Epithelial cell of proximal tubule (primary cell): Measurements from ENCODE around the gene SLX9. TPM values are rescaled to one million over a fixed set of nuclear protein-coding genes. Genes with fewer than 3 reads are reported as not detected.

Source experiments
- DNase-seq: peaks from one replicate; pipeline ENCODE4 v3.0.0-alpha.2; 2011; ENCODE audit warnings: low read depth
- H3K4me3 ChIP-seq: 2 replicates; pipeline ENCODE4 v1.5.1; 2011; ENCODE audit warnings: low read depth, mild to moderate bottlenecking, low read length
- total RNA-seq: library from RNA; depleted of rRNA; stranded (reverse); fragments of >200 nt; gene quantifications from 2 replicates; pipeline ENCODE4 v1.2.3, GENCODE V29; 2015
- TF ChIP-seq, protein P1 (sequence below): conservative IDR thresholded peaks from 2 replicates; pipeline ENCODE4 v1.5.1; 2012; ENCODE audit warnings: low read depth, mild to moderate bottlenecking, low read length

The SLX9 gene
- total RNA-seq, 1 donor from 2014 or later, result 52.1 TPM

DNA sequence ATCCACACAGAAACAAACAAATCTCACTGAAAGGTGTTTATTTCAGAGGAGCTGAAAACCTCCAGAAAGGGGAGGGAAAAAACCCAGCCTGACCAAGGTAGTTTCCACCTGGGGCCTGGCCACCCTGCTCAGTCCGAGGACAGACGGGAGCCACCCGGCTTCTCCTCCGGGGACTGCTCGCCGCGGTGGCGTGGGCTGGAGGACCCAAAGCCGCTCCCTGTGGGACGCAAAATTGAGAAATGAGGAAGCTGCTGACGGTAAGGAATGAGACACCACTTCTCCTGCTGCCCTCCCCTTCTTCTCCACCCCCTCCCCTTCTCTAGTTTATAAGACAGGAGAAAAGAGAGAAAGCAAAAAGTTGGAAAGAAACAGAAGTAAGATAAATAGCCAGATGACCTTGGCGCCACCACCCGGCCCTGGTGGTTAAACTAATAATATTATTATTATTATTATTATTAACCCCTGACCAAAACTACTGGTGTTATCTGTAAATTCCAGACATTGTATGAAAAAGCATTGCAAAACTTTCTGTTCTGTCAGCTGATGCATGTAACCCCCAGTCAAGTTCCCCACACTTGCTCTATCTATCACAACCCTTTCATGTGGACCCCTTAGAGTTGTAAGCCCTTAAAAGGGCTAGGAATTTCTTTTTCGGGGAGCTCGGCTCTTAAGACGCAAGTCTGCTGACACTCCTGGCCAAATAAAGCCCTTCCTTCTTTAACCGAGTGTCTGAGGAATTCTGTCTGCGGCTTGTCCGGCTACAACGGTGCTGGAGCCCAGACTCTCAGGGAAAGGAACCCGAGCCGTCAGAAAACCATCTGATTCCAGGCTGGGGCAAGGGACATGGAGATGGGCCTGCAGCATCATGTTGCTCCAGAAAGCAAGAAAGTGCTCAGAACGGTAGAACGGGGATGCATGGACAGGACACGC, 31.6 kb upstream of the SLX9 start:
- H3K4me3 ChIP-seq, result no peak overlapping the region
- no peak for DNase-seq
- TF ChIP-seq, protein P1, sequence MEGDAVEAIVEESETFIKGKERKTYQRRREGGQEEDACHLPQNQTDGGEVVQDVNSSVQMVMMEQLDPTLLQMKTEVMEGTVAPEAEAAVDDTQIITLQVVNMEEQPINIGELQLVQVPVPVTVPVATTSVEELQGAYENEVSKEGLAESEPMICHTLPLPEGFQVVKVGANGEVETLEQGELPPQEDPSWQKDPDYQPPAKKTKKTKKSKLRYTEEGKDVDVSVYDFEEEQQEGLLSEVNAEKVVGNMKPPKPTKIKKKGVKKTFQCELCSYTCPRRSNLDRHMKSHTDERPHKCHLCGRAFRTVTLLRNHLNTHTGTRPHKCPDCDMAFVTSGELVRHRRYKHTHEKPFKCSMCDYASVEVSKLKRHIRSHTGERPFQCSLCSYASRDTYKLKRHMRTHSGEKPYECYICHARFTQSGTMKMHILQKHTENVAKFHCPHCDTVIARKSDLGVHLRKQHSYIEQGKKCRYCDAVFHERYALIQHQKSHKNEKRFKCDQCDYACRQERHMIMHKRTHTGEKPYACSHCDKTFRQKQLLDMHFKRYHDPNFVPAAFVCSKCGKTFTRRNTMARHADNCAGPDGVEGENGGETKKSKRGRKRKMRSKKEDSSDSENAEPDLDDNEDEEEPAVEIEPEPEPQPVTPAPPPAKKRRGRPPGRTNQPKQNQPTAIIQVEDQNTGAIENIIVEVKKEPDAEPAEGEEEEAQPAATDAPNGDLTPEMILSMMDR, result no peak

DNA sequence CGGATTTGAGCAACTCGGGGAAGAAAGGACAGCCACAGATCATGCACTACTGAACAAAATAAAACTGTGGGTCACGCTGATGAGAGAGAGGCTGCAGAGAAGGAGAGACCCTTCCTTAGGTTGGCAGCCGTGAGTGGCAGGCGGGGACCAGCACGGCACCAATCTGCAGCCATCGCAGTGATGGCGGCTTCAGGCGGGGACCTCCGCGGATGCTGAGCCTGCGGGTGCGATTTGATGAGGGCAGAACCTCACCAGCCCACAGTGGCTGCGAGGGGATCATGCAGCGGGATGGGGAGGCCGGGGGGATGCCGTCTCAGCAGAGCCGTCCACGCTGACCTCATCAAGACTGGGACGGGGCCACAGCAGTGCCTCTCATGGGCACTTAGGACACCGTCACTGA, 30.9 kb upstream of the SLX9 start:
- H3K4me3 ChIP-seq, result no peak overlapping the region
- TF ChIP-seq, protein P1, result no peak
- no peak for DNase-seq

DNA sequence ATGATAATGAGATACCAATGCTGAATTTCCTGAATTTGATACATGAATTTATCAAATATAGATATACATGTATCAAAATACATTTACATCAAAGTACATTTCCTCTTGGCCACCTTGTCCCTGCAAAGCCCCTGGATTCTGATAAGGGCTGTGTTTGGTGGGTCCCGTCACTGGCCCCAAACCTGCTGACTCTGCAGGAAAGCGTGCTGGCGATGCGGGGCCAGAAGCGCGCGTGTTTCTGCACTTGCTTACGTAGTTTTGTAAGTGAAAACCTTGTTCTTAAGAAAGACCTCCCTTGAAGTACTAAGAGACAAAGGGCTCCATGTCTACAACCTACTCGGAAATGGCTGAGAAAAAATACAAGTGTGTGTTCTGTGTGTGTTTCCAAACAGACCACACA, 30.1 kb upstream of the SLX9 start:
- H3K4me3 ChIP-seq, result no peak overlapping the region
- DNase-seq, result no peak
- TF ChIP-seq, protein P1, result no peak

DNA sequence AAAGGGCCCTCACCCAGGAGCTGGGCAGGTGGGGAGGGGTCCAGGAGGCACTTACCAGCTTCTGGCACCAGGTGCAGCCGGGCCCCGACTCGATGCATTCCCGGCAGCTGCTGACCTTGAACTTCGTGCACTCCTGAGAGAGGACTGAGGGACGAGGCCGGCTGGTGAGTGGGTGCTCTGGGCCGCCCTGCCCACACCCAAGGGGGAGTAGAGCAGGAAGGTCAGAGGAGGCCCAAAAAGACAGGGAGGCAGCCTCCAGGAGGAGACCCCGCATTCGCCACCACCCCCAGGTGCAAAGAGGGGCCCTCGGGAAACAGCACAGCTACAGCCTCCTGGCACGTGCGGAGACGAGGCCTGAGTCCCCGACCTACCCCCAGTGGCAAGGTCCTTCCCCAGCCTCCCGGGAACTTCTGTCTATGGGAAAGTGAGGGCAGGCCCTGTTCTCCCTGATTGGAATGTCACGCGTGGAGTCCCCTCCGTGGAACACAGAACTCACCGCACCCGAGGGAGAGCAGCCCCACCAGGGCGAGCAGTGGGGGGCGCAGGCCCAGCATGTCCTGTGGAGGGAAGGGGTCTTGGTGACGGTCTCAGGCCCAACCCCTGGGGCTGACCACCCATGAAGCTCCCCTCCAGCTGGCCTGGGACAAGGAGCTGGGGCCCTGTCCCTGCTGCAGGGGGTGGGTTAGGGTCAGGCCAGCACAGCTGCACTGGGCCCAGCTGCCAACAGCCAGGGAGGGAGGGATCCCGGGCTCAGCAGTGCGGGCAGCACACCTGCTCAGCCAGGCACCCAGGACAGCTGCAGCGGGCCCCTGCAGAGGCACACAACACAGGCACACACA, 29.4 kb upstream of the SLX9 start:
- no peak for DNase-seq
- no peak overlapping the region for H3K4me3 ChIP-seq
- TF ChIP-seq, protein P1, result no peak

DNA sequence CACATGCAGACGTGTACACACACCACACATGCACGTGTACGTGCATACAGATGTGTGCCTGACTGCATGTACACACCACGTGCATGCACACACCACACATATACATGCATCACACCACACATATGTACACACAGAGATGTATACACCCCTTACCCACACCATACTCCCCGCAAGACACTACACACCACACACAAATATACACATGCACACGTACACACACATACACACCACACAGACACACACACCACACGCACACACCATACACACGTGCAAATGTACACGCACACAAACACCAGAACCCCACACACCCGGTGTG, 28.8 kb upstream of the SLX9 start:
- H3K4me3 ChIP-seq, result no peak overlapping the region
- no peak for DNase-seq
- TF ChIP-seq, protein P1, result no peak

DNA sequence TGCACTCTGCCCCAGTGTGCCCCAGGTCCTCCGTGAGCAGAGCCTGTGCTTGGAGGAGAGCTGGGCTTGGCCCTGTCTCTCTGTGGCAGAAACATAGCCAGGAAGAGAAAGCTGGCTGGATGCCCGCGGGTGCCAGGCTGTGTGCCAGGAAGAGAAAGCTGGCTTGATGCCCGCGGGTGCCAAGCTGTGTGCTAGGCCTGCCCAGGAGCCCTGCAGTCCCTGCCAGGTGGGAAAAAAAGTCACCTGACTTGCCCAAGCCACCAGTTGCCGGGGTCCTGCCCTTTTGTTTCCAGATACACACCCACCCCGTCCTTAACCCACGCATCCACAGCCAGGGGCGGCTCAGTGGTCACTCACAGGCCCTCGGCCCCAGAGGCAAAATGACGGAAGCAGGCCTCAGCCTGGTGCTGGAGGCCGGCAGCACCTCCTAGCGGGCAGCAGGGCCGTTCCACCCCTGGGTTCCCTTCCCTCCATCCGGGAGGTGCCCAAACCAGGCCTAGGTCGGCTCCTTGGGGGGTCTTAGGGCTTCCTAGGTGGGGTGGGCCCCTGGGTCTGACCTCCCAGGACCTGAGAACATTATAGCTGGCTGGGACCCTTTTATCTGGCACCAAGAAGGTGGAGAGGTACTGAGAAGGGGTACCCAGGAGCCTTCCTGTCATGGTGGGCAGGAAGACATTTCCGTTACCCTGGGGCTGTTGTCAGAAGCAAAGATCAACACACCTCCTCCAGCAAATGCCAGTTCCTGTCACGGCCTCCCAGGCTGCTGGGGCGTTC, 28.3 kb upstream of the SLX9 start:
- no peak overlapping the region for H3K4me3 ChIP-seq
- TF ChIP-seq, protein P1, result peak; percentile 82
- peak; percentile 33 for DNase-seq
